Measurements from ENCODE around the gene ING1.

- TF ChIP-seq GABPA (IDR thresholded peaks at IDR 0.05; ENCODE audit: low read depth) (no peak), CTCF (IDR thresholded peaks at IDR 0.05; ENCODE audit: insufficient read depth, low read length) (no peak), REST (IDR thresholded peaks at IDR 0.05; ENCODE audit: insufficient replicate concordance, low read depth) (no peak), POLR2AphosphoS5 (IDR thresholded peaks at IDR 0.05; ENCODE audit: low read depth) (no peak)
These were observed 31.5 kb upstream of the ING1 start for GRCh38 chr13:110681868-110682550.
